ENCODE data around the gene EVPL.

EVPL gene

DNA sequence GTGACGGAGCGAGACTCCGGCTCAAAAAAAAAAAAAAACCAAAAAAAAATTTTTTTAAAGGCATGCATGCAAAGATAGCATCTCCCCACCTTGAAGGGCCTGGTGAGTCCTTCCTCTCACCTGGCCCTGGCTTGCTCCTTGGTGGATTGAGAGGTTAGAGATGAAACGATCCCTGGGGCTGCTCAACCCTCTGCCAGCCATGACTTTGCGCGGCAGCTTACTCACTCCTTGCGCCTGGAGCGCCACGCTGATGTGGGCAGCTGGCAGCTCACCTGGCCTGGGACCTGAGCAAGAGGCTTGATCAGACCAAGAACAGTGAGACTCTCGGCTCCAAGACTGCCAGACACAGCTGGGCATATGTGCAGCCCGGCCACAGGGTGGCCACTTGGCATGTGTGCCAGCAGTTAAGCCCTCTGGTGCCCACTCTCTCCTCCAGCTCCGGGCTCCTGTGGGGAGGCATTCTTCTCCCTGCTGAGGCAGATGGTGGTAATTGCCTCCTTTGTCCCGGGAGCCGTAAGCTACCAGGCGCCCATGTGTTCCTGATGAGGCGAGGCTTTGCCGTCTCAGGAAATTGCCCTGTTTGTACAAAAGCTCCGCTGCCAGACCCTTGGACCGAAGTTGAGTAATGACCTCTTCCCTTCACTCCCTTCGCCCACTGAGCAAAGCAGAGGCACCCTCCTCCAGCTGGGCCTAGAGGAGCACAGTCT, 5.1 kb upstream of the EVPL start:
- no peak for DNase-seq
- TF ChIP-seq, protein P1, sequence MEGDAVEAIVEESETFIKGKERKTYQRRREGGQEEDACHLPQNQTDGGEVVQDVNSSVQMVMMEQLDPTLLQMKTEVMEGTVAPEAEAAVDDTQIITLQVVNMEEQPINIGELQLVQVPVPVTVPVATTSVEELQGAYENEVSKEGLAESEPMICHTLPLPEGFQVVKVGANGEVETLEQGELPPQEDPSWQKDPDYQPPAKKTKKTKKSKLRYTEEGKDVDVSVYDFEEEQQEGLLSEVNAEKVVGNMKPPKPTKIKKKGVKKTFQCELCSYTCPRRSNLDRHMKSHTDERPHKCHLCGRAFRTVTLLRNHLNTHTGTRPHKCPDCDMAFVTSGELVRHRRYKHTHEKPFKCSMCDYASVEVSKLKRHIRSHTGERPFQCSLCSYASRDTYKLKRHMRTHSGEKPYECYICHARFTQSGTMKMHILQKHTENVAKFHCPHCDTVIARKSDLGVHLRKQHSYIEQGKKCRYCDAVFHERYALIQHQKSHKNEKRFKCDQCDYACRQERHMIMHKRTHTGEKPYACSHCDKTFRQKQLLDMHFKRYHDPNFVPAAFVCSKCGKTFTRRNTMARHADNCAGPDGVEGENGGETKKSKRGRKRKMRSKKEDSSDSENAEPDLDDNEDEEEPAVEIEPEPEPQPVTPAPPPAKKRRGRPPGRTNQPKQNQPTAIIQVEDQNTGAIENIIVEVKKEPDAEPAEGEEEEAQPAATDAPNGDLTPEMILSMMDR (IDR thresholded peaks at IDR 0.05; ENCODE audit: low read depth, low read length, missing control alignments), result peak; percentile 13
- Histone ChIP-seq H3K27me3 (replicated peaks) (no peaks in the 10 kb centered on the region), H3K4me3 (ENCODE audit: low read depth, low read length) (no peak overlapping the region), H3K36me3 (replicated peaks) (no peaks in the 10 kb centered on the region), H3K27ac (no peak overlapping the region)
- in situ Hi-C loops (cut with HindIII; ENCODE audit: low pct_ligation_motif_present, low sequenced_read_pairs), result no loop called here

- Histone ChIP-seq H3K4me3 (ENCODE audit: low read depth, low read length) (no peak overlapping the region), H3K27me3 (replicated peaks) (no peaks in the 10 kb centered on the region), H3K36me3 (replicated peaks) (no peaks in the 10 kb centered on the region), H3K27ac (no peak overlapping the region)
- DNase-seq, result no peak
- TF ChIP-seq, protein P1 (IDR thresholded peaks at IDR 0.05; ENCODE audit: low read depth, low read length, missing control alignments), result no peak
- in situ Hi-C loops (cut with HindIII; ENCODE audit: low pct_ligation_motif_present, low sequenced_read_pairs), result no loop called here
These were observed 370 bp downstream of the EVPL start for GRCh38 chr17:76026714-76027158.

GRCh38 chr17:76025294-76025693, 1.8 kb downstream of the EVPL start:
- in situ Hi-C loops (cut with HindIII; ENCODE audit: low pct_ligation_motif_present, low sequenced_read_pairs), result no loop called here
- Histone ChIP-seq H3K4me3 (ENCODE audit: low read depth, low read length) (no peak overlapping the region), H3K27me3 (replicated peaks) (no peaks in the 10 kb centered on the region), H3K27ac (no peak overlapping the region), H3K36me3 (replicated peaks) (no peaks in the 10 kb centered on the region)
- no peak for DNase-seq
- TF ChIP-seq, protein P1 (IDR thresholded peaks at IDR 0.05; ENCODE audit: low read depth, low read length, missing control alignments), result no peak

DNA sequence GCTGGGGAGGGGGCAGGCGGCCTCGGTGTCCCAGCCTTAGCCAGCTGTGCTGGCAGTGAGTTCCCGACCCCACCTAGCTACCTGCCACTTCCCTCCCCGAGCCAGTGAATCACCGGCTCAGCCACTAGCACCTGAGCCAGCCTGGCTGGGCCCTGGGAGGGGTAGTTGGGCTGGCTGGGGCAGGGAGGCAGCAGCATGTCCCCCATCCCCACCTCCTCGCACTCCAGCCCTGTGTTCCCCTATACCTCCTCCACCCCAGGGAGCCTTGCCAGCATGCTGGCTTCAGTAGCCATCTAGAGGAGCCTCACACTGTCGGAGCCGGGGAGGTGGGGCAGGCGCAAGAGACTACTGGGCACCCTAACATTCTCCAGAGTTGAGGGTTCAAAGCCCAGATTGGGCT, 2.8 kb downstream of the EVPL start:
- H3K27ac ChIP-seq, result no peak overlapping the region
- H3K27me3 ChIP-seq (replicated peaks), result no peaks in the 10 kb centered on the region
- no peaks in the 10 kb centered on the region for H3K36me3 ChIP-seq (replicated peaks)
- TF ChIP-seq, protein P1 (IDR thresholded peaks at IDR 0.05; ENCODE audit: low read depth, low read length, missing control alignments), result no peak
- no peak overlapping the region for H3K4me3 ChIP-seq (ENCODE audit: low read depth, low read length)
- in situ Hi-C loops (cut with HindIII; ENCODE audit: low pct_ligation_motif_present, low sequenced_read_pairs), result no loop called here
- no peak for DNase-seq

GRCh38 chr17:76023900-76024237, 3.2 kb downstream of the EVPL start:
- TF ChIP-seq, protein P1 (IDR thresholded peaks at IDR 0.05; ENCODE audit: low read depth, low read length, missing control alignments), result no peak
- DNase-seq, result no peak
- no peak overlapping the region for H3K4me3 ChIP-seq (ENCODE audit: low read depth, low read length)
- H3K27ac ChIP-seq, result no peak overlapping the region
- no peaks in the 10 kb centered on the region for H3K36me3 ChIP-seq (replicated peaks)
- in situ Hi-C loops (cut with HindIII; ENCODE audit: low pct_ligation_motif_present, low sequenced_read_pairs), result no loop called here
- no peaks in the 10 kb centered on the region for H3K27me3 ChIP-seq (replicated peaks)

Data from brain microvascular endothelial cell (primary cell).